GM12891 (cell line): ENCODE measurements around the gene ATP6V1D.

Experiments
- POLR2A ChIP-seq: IDR thresholded peaks from 2 replicates; pipeline ENCODE4 v1.6.1; 2011; ENCODE audit warnings: low read depth, low read length, control low read depth
- POLR2AphosphoS5 ChIP-seq: IDR thresholded peaks from 2 replicates; pipeline ENCODE4 v1.6.1; 2011; ENCODE audit warnings: low read depth, low read length, control low read depth
- TAF1 ChIP-seq: IDR thresholded peaks from 2 replicates; pipeline ENCODE4 v1.6.1; 2011; ENCODE audit warnings: low read depth, low read length, control low read depth

DNA sequence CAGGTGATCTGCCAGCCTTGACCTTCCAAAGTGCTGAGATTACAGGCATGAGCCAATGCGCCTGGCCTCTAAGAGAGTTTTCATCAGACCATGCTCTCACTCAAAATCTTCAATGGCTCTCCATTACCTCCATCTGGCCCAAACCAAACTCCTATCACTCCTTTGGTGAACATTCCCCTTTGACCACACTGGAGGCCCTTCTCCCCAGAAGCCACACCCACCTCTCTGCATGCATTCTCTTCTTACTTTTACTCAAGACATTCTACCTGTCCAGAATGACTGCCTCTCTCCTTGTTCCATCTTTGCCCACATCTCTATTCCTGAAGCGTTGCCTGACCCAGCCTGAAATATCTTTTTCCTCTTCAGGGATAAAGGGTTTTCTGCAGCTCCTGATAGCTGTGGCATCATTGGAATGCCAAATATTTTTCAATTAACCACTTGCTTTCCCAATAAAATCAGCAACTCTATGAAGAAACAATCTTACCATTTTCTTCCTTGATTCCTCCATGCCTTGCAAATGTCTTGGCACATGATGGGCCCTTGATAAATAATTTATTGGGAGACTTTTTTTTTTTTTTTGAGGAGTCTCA lies 36.9 kb upstream of the ATP6V1D start:
- TF ChIP-seq POLR2AphosphoS5 (no peak), POLR2A (no peak), TAF1 (no peak)
